Measurements from ENCODE around the gene GLI2. TPM values are rescaled to one million over a fixed set of nuclear protein-coding genes. Genes with fewer than 3 reads are reported as not detected.

The GLI2 gene
- total RNA-seq, 1 experiment from 2014 or later: 4.0 TPM

GRCh38 chr2:120734930-120735651, 577 bp upstream of the GLI2 start:
- Histone ChIP-seq H3K9ac (ENCODE audit: low read length) (peak overlapping the region; percentile 70; the same call in 1 of the 2 replicates), H3K27ac (ENCODE audit: low read length) (no peak overlapping the region), H3K27me3 (ENCODE audit: low read length) (no peaks in the 10 kb centered on the region), H3K9me3 (ENCODE audit: low read length) (no peaks in the 10 kb centered on the region), H2AFZ (ENCODE audit: low read length) (peak overlapping the region; percentile 98; the same call in 1 of the 2 replicates), H3K4me1 (ENCODE audit: insufficient read depth, low read length) (peaks cover 22% of the 10 kb centered on the region), H3K9me2 (replicated peaks; ENCODE audit: low read length) (no peaks in the 10 kb centered on the region), H3K4me2 (ENCODE audit: low read length) (peak overlapping the region; percentile 92), H3K4me3 (ENCODE audit: low read length) (peak overlapping the region; percentile 79), H4K20me1 (ENCODE audit: low read length) (no peaks in the 10 kb centered on the region), H3K79me2 (ENCODE audit: low read length) (peaks cover 21% of the 10 kb centered on the region), H3K36me3 (ENCODE audit: low read depth, low read length) (no peaks in the 10 kb centered on the region), H3F3A (ENCODE audit: low read length, unreplicated experiment) (no peaks in the 10 kb centered on the region)
- POLR2A ChIA-PET (ENCODE audit: unreplicated experiment): no interaction called here
- ATAC-seq (no peak), DNase-seq (no peak)
- intact Hi-C loops (cut with micrococcal nuclease): loop anchor here (1.0 to 5.0 kb wide), 4 partner anchors 38 to 336 kb away; no protein-coding TSS in a partner anchor
- CTCF ChIA-PET: interaction anchor here (0.5 kb wide), 1 partner anchor 336 kb away, joined by 4 read pairs; no protein-coding TSS in a partner anchor
- no peak for TF ChIP-seq CTCF (conservative IDR thresholded peaks at IDR 0.05; ENCODE audit: low read depth, low read length)
- TF ChIP-seq EZH2 (IDR thresholded peaks at IDR 0.05; ENCODE audit: low read length, unreplicated experiment): no peak
- no peak for TF ChIP-seq EZH2phosphoT487 (IDR thresholded peaks at IDR 0.05; ENCODE audit: borderline replicate concordance, low read length)
- no TSS peak for BruUV-seq (replicated peaks)

GRCh38 chr2:120736202-120736623, 545 bp downstream of the GLI2 start:
- Histone ChIP-seq H3K9ac (ENCODE audit: low read length) (peak overlapping the region; percentile 70), H3K4me1 (ENCODE audit: insufficient read depth, low read length) (peaks cover 23% of the 10 kb centered on the region), H3K9me2 (replicated peaks; ENCODE audit: low read length) (no peaks in the 10 kb centered on the region), H3F3A (ENCODE audit: low read length, unreplicated experiment) (no peaks in the 10 kb centered on the region), H2AFZ (ENCODE audit: low read length) (peak overlapping the region; percentile 98), H3K27me3 (ENCODE audit: low read length) (no peaks in the 10 kb centered on the region), H3K36me3 (ENCODE audit: low read depth, low read length) (no peaks in the 10 kb centered on the region), H3K79me2 (ENCODE audit: low read length) (peaks cover 32% of the 10 kb centered on the region), H3K4me2 (ENCODE audit: low read length) (peak overlapping the region; percentile 92), H3K27ac (ENCODE audit: low read length) (0 out of 2 replicates have a peak overlapping the region, but pooled peaks have one; percentile 36), H3K9me3 (ENCODE audit: low read length) (no peaks in the 10 kb centered on the region), H4K20me1 (ENCODE audit: low read length) (no peaks in the 10 kb centered on the region), H3K4me3 (ENCODE audit: low read length) (peak overlapping the region; percentile 79)
- DNase-seq (no peak), ATAC-seq (peak; percentile 21)
- BruUV-seq (replicated peaks): no TSS peak
- POLR2A ChIA-PET (ENCODE audit: unreplicated experiment): no interaction called here
- no peak for TF ChIP-seq CTCF (conservative IDR thresholded peaks at IDR 0.05; ENCODE audit: low read depth, low read length)
- intact Hi-C loops (cut with micrococcal nuclease): loop anchor here (2.0 to 5.0 kb wide), 4 partner anchors 39 to 199 kb away; no protein-coding TSS in a partner anchor
- CTCF ChIA-PET: interaction anchor here (0.6 to 0.9 kb wide), 3 partner anchors 33 to 130 kb away, joined by 3 to 4 read pairs (median 3); no protein-coding TSS in a partner anchor

Data from PC-3 (cell line).